ENCODE measurements around the gene ATXN10.

DNA sequence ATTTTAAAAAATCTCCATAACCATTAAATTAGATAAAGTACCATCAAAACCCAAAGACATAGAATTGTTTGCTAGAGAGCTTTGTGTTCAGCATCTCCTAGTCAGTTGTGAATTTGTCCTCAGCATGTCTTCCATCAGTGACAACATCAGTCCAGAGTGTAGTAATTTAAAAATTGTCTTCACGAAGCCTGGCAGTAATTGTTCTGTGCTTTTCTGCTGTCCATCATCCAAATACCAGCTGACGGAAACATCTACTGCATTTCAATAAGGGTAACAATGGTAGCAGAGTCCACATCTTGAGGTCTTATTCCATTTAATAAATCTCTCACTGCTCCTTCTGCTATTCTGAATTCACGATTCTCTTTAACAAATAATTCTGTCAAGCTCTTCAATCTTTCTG, 121.5 kb downstream of the ATXN10 start:
- TF ChIP-seq, protein P1, sequence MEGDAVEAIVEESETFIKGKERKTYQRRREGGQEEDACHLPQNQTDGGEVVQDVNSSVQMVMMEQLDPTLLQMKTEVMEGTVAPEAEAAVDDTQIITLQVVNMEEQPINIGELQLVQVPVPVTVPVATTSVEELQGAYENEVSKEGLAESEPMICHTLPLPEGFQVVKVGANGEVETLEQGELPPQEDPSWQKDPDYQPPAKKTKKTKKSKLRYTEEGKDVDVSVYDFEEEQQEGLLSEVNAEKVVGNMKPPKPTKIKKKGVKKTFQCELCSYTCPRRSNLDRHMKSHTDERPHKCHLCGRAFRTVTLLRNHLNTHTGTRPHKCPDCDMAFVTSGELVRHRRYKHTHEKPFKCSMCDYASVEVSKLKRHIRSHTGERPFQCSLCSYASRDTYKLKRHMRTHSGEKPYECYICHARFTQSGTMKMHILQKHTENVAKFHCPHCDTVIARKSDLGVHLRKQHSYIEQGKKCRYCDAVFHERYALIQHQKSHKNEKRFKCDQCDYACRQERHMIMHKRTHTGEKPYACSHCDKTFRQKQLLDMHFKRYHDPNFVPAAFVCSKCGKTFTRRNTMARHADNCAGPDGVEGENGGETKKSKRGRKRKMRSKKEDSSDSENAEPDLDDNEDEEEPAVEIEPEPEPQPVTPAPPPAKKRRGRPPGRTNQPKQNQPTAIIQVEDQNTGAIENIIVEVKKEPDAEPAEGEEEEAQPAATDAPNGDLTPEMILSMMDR (conservative IDR thresholded peaks at IDR 0.05; ENCODE audit: low read length) = no peak
- no peak for TF ChIP-seq EZH2phosphoT487 (IDR thresholded peaks at IDR 0.05; ENCODE audit: borderline replicate concordance)
